GM12878 (cell line): Measurements from ENCODE around the gene INSIG2. TPM values are rescaled to one million over a fixed set of nuclear protein-coding genes. Genes with fewer than 3 reads are reported as not detected.

Experiments used
- ATAC-seq: fragments of 200-7000 bp; cut with Tn5 transposase; 3 replicates; pipeline ENCODE4 v1.9.1; 2020; ENCODE audit warnings: mild to moderate bottlenecking, moderate library complexity
- BruUV-seq: library from RNA; stranded (reverse); fragments of 400-500 nt; replicated peaks from 2 replicates; lab custom pipeline; 2021; lab: Mats Ljungman, UMichigan
- CTCF ChIA-PET: fragments of 300-600 bp; sonication (Branson Sonifier 250); formaldehyde crosslinking; extraction: SDS; loops from one replicate; lab custom pipeline; 2021; ENCODE audit warnings: inconsistent platforms; lab: Yijun Ruan, JAX
- POLR2A ChIA-PET: fragments of 350-600 bp; formaldehyde crosslinking; extraction: SDS; loops from one replicate; lab custom pipeline; 2021; ENCODE audit warnings: inconsistent platforms; lab: Charles Lee
- RAD21 ChIA-PET: fragments of 300-600 bp; sonication (Branson Sonifier 250); formaldehyde crosslinking; loops from one replicate; lab custom pipeline; 2023; ENCODE audit warnings: antibody characterized with exemption; ENCODE audit not compliant: unreplicated experiment; lab: Charles Lee
- SMC1A ChIA-PET: fragments of 300-600 bp; sonication (Branson Sonifier 250); formaldehyde crosslinking; loops from one replicate; lab custom pipeline; 2023; ENCODE audit not compliant: unreplicated experiment, uncharacterized antibody; lab: Charles Lee
- DNase-seq: peaks from one replicate; pipeline ENCODE4 v3.0.0-alpha.2; 2011; ENCODE audit warnings: low read depth, low spot score
- FAIRE-seq: peaks from 3 replicates; lab custom pipeline; 2011; peaks lifted over from hg19 to GRCh38; lab: Jason Lieb, UNC
- H2AFZ ChIP-seq: 2 replicates; pipeline ENCODE4 v1.6.0; 2011; ENCODE audit warnings: low read depth, low read length, control low read depth; ENCODE audit not compliant: control insufficient read depth
- H3K27ac ChIP-seq: 2 replicates; pipeline ENCODE4 v1.5.1; 2011; ENCODE audit warnings: control low read depth; ENCODE audit not compliant: control insufficient read depth, insufficient read depth
- H3K27me3 ChIP-seq, 2 experiments: replicated peaks in 1 of 2; 2 replicates each; pipeline versions ENCODE4 v1.6.0 to v1.6.1; 2011; ENCODE audit warnings: low read length in 1 of 2; ENCODE audit not compliant: control insufficient read depth in 2 of 2, insufficient read depth in 2 of 2
- H3K36me3 ChIP-seq, 2 experiments: 2 replicates each; pipeline ENCODE4 v1.5.1; 2011; ENCODE audit warnings: low read length in 1 of 2; ENCODE audit not compliant: control insufficient read depth in 2 of 2, insufficient read depth in 2 of 2
- H3K4me1 ChIP-seq: 2 replicates; pipeline ENCODE4 v1.6.1; 2011; ENCODE audit warnings: mild to moderate bottlenecking, low read length, moderate library complexity, mixed read lengths; ENCODE audit not compliant: control insufficient read depth, insufficient read depth
- H3K4me2 ChIP-seq: 2 replicates; pipeline ENCODE4 v1.6.0; 2011; ENCODE audit warnings: control low read depth; ENCODE audit not compliant: control insufficient read depth, insufficient read depth
- H3K4me3 ChIP-seq: fragments of 200-600 bp; sonication (generic); 2 replicates; pipeline ENCODE4 v1.5.1; 2016
- H3K79me2 ChIP-seq: 2 replicates; pipeline ENCODE4 v1.6.0; 2011; ENCODE audit warnings: low read length; ENCODE audit not compliant: control insufficient read depth, insufficient read depth
- H3K9ac ChIP-seq: 2 replicates; pipeline ENCODE4 v1.8.0; 2011; ENCODE audit warnings: low read length, control low read depth, mixed read lengths; ENCODE audit not compliant: control insufficient read depth, insufficient read depth
- H3K9me3 ChIP-seq: replicated peaks from 3 replicates; pipeline ENCODE4 v1.5.1; 2011; ENCODE audit warnings: mild to moderate bottlenecking, low read length; ENCODE audit not compliant: control insufficient read depth, insufficient read depth
- H4K20me1 ChIP-seq: 2 replicates; pipeline ENCODE4 v1.6.0; 2011; ENCODE audit not compliant: control insufficient read depth, insufficient read depth
- ASH2L ChIP-seq: fragments of 300-600, 200-600 bp; sonication (generic); IDR thresholded peaks from 2 replicates; pipeline ENCODE4 v1.6.1; 2017; ENCODE audit warnings: low read depth, mild to moderate bottlenecking, borderline replicate concordance
- ATF3 ChIP-seq: IDR thresholded peaks from 2 replicates; pipeline ENCODE4 v1.6.1; 2011; ENCODE audit warnings: low read depth, mild to moderate bottlenecking, low read length, moderate library complexity, borderline replicate concordance; ENCODE audit errors: extremely low read depth
- BCL11A ChIP-seq: IDR thresholded peaks from 2 replicates; pipeline ENCODE4 v1.6.1; 2011; ENCODE audit warnings: low read depth, low read length
- BHLHE40 ChIP-seq, 2 experiments: fragments of 450-650 bp in 1 of 2; IDR thresholded peaks; 2 replicates each; pipeline ENCODE4 v1.6.1; 2011 to 2017; ENCODE audit warnings: low read depth in 2 of 2, borderline replicate concordance in 1 of 2, improper control_type of control experiment in 1 of 2, low read length in 1 of 2, mild to moderate bottlenecking in 1 of 2
- BRCA1 ChIP-seq: IDR thresholded peaks from 2 replicates; pipeline ENCODE4 v1.6.1; 2011; ENCODE audit warnings: low read depth, low read length, improper control_type of control experiment
- EED ChIP-seq: sonication (generic); IDR thresholded peaks from 2 replicates; pipeline ENCODE4 v1.6.1; 2016; ENCODE audit warnings: antibody characterized with exemption, low read depth
- HDAC2 ChIP-seq: fragments of 200-600 bp; sonication (generic); IDR thresholded peaks from 2 replicates; pipeline ENCODE4 v1.6.1; 2017
- HDAC6 ChIP-seq: fragments of 200-600 bp; sonication (generic); IDR thresholded peaks from one replicate; pipeline ENCODE4 v1.8.0; 2017; ENCODE audit warnings: antibody characterized with exemption; ENCODE audit not compliant: unreplicated experiment
- JUND ChIP-seq: IDR thresholded peaks from 2 replicates; pipeline ENCODE4 v1.6.1; 2012; ENCODE audit warnings: low read depth, mild to moderate bottlenecking, low read length, improper control_type of control experiment, moderate library complexity
- KLF5 ChIP-seq: fragments of 450-650 bp; IDR thresholded peaks from 2 replicates; pipeline ENCODE4 v1.6.1; 2014; ENCODE audit warnings: mild to moderate bottlenecking; ENCODE audit not compliant: partially characterized antibody
- PAX8 ChIP-seq: fragments of 450-650 bp; IDR thresholded peaks from 2 replicates; pipeline ENCODE4 v1.6.1; 2017; ENCODE audit warnings: mild to moderate bottlenecking, moderate library complexity
- PRDM15 ChIP-seq: fragments of 450-650 bp; formaldehyde crosslinking; IDR thresholded peaks from 2 replicates; pipeline ENCODE4 v1.4.0; 2020; ENCODE audit warnings: mild to moderate bottlenecking, moderate library complexity
- RUNX3 ChIP-seq: IDR thresholded peaks from 2 replicates; pipeline ENCODE4 v1.6.1; 2012; ENCODE audit warnings: low read length, inconsistent platforms
- SMAD5 ChIP-seq: IDR thresholded peaks from 2 replicates; pipeline ENCODE4 v1.6.1; 2016; ENCODE audit warnings: antibody characterized with exemption, low read depth
- SUPT20H ChIP-seq: IDR thresholded peaks from 2 replicates; pipeline ENCODE4 v1.6.1; 2011; ENCODE audit warnings: low read depth, mild to moderate bottlenecking, low read length, moderate library complexity, borderline replicate concordance; ENCODE audit not compliant: control insufficient read depth
- YBX1 ChIP-seq: fragments of 450-650 bp; IDR thresholded peaks from 2 replicates; pipeline ENCODE4 v1.6.1; 2016; ENCODE audit warnings: antibody characterized with exemption
- ZNF24 ChIP-seq: fragments of 450-650 bp; IDR thresholded peaks from 2 replicates; pipeline ENCODE4 v1.6.1; 2017; ENCODE audit warnings: antibody characterized with exemption, mild to moderate bottlenecking
- WGBS: methylation state at CpG from one replicate; pipeline ENCODE4 v1.1.6; 2016; ENCODE audit warnings: low lambda C conversion rate; ENCODE audit not compliant: insufficient replicate concordance, insufficient coverage; ENCODE audit errors: missing lambda C conversion rate; 5-methylcytosine and 5-hydroxymethylcytosine counted together
- in situ Hi-C: fragments of 300-500 bp; cut with MboI; formaldehyde crosslinking; loops from 9 replicates; pipeline ENCODE4 v1.14.3; 2018; ENCODE audit warnings: mixed read lengths
- intact Hi-C: fragments of 100-400 bp; cut with micrococcal nuclease; formaldehyde crosslinking; loops from one replicate; pipeline ENCODE4 v1.14.2; 2022; ENCODE audit not compliant: unreplicated experiment
- polyA plus RNA-seq, 11 experiments: library from polyadenylated mRNA; depleted of rRNA in 4 of 11; unstranded in 6 of 11; stranded (reverse) in 5 of 11; fragments of >200 nt; fragmentation: Nextera tagmentation in 4 of 11; fragmentation: Illumina TruSeq in 1 of 11; extraction: Ambion mirVana in 4 of 11; extraction: Trizol in 1 of 11; gene quantifications; 1 replicate in 1 of 11; 2 replicates in 10 of 11; pipeline versions ENCODE4 v1.2.1 to v1.2.3, GENCODE V29; 2011 to 2016; ENCODE audit warnings: inconsistent platforms in 2 of 11, missing spikeins in 2 of 11, low read depth in 1 of 11
- total RNA-seq, 4 experiments: library from RNA; depleted of rRNA in 3 of 4; stranded (reverse); fragments of >200 nt in 3 of 4; fragmentation: Illumina TruSeq in 1 of 4; extraction: Trizol in 1 of 4; gene quantifications; 2 replicates each; pipeline versions ENCODE4 v1.2.1 to v1.2.3, GENCODE V29; 2013 to 2021
- TF ChIP-seq, protein P1 (sequence below): fragments of 450-650 bp; IDR thresholded peaks from 2 replicates; pipeline ENCODE4 v1.6.1; 2016; ENCODE audit warnings: mild to moderate bottlenecking

Gene INSIG2
- total and polyA plus RNA-seq, 10 of the 15 experiments (the other 5 are each of a cell fraction or from before 2014, with no cell fraction given), result 4.9 to 92.7 (median 12.0) TPM

DNA sequence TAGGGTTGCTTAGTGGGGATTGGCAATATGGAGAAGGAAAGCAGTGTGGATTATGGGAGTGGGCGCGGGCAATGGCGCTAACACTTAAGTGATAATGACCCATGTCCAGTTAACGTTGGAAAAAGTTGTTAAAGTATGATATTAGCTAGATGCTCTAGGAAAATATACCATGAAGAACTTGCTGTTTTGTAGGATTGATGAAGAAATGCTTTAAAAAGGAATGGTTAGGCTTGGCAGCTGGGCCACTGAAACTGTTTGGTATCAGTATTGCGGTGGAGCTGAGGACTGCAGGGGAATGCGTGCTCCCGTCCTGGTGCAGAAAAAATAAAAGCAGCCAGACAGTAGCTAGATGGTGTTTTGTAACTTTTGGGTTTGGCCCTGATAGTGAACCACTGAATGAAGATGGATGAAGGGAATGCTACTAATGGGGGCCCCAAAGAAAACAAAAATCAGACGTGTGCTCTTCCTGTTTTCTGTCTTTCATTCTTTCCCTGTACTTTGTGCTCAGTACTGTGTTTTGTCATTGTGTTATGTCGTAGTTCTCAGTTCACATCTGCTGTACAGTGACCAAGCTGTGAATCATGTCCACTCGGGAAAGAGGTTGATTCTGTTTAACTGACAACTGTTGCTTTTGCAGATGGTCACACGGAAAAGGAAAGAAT is 999 bp downstream of the INSIG2 start:
- TSS peak; percentile 56 for BruUV-seq
- WGBS, result under 1% methylated on average over 11 of the region's 11 CpGs
- Histone ChIP-seq H3K27me3 (no peaks in the 10 kb centered on the region), H2AFZ (no peak overlapping the region; the same call in none of the 2 replicates), H3K4me3 (peak overlapping the region; percentile 70), H3K27ac (peak overlapping the region; percentile 69), H3K9me3 (no peaks in the 10 kb centered on the region), H3K36me3 (0 out of 4 replicates have a peak, but pooled peaks cover 0 to 3% of the 10 kb centered on the region in 2 experiments), H3K79me2 (peaks cover 47% of the 10 kb centered on the region), H3K4me2 (peak overlapping the region; percentile 78), H4K20me1 (no peaks in the 10 kb centered on the region), H3K4me1 (no peaks in the 10 kb centered on the region), H3K9ac (peak overlapping the region; percentile 73)
- DNase-seq (no peak), FAIRE-seq (no peak), ATAC-seq (peak; percentile 71)
- ChIA-PET SMC1A (interaction anchor here (0.9 to 7.7 kb wide), 15 partner anchors 11 to 98 kb away, joined by 3 to 48 read pairs (median 5); no protein-coding TSS in a partner anchor), POLR2A (interaction anchor here (1.1 to 2.7 kb wide), 3 partner anchors 14 to 42 kb away, joined by 3 to 24 read pairs (median 8); no protein-coding TSS in a partner anchor), RAD21 (interaction anchor here (0.6 to 2.6 kb wide), 17 partner anchors 10 to 792 kb away, joined by 3 to 16 read pairs (median 3); no protein-coding TSS in a partner anchor), CTCF (interaction anchor here (0.7 to 2.6 kb wide), 15 partner anchors 9 to 275 kb away, joined by 3 to 17 read pairs (median 4); partner anchors contain the start of gene DDX18)
- in situ Hi-C loops, result no loop called here
- intact Hi-C loops, result loop anchor here (2.0 to 5.0 kb wide), 2 partner anchors 16 to 98 kb away; no protein-coding TSS in a partner anchor
- TF ChIP-seq PRDM15 (no peak), RUNX3 (peak; percentile 66), BHLHE40 (IDR thresholded peaks at IDR 0.05; ENCODE audit: borderline replicate concordance in 1 of 2, low read depth in 2 of 2, low read length in 1 of 2) (no peak), SMAD5 (no peak), PAX8 (no peak), HDAC6 (no peak), EED (peak; percentile 48; the same call in 1 of the 2 replicates), HDAC2 (no peak), JUND (no peak), ZNF24 (peak; percentile 67; the same call in 1 of the 2 replicates), ASH2L (no peak), ATF3 (no peak), SUPT20H (no peak), BCL11A (no peak), YBX1 (no peak), BRCA1 (no peak), KLF5 (no peak)
- TF ChIP-seq, protein P1, sequence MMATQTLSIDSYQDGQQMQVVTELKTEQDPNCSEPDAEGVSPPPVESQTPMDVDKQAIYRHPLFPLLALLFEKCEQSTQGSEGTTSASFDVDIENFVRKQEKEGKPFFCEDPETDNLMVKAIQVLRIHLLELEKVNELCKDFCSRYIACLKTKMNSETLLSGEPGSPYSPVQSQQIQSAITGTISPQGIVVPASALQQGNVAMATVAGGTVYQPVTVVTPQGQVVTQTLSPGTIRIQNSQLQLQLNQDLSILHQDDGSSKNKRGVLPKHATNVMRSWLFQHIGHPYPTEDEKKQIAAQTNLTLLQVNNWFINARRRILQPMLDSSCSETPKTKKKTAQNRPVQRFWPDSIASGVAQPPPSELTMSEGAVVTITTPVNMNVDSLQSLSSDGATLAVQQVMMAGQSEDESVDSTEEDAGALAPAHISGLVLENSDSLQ, result no peak
